Astrocyte (in vitro differentiated cells and primary cell): ENCODE results near the gene KRT78.

Experiments used
- CTCF ChIP-seq: IDR thresholded peaks from 2 replicates; pipeline ENCODE4 v1.5.1; 2011; ENCODE audit warnings: low read depth, mild to moderate bottlenecking, inconsistent platforms, low read length, moderate library complexity; ENCODE audit not compliant: insufficient read depth
- EZH2 ChIP-seq: IDR thresholded peaks from 2 replicates; pipeline ENCODE4 v1.6.1; 2012; ENCODE audit warnings: mild to moderate bottlenecking, low read length, inconsistent platforms; ENCODE audit not compliant: insufficient read depth

GRCh38 chr12:52837781-52838608 lies 10.8 kb downstream of the KRT78 start:
- TF ChIP-seq CTCF, result no peak
- TF ChIP-seq EZH2, result no peak
